H1 (cell line): ENCODE results near the gene KIF23. TPM values are rescaled to one million over a fixed set of nuclear protein-coding genes. Genes with fewer than 3 reads are reported as not detected.

Source experiments
- CTCF ChIA-PET: fragments of 300-600 bp; sonication (Branson Sonifier 250); formaldehyde crosslinking; loops from one replicate; lab custom pipeline; 2021; ENCODE audit not compliant: partially characterized antibody; lab: Charles Lee
- POLR2A ChIA-PET: fragments of 300-600 bp; sonication (Branson Sonifier 250); formaldehyde crosslinking; loops from one replicate; lab custom pipeline; 2021; ENCODE audit warnings: inconsistent platforms; ENCODE audit not compliant: partially characterized antibody; lab: Charles Lee
- DNase-seq, 2 experiments: peaks; one replicate each; pipeline versions ENCODE4 v3.0.0 to v3.0.0-alpha.2; 2010 to 2022; ENCODE audit warnings: low spot score in 2 of 2, low read depth in 1 of 2, mixed read lengths in 1 of 2
- FAIRE-seq: peaks from 2 replicates; lab custom pipeline; 2011; peaks lifted over from hg19 to GRCh38; lab: Jason Lieb, UNC
- H2AFZ ChIP-seq: 2 replicates; pipeline ENCODE4 v1.8.1; 2012; ENCODE audit warnings: low read length, inconsistent platforms
- H2AK5ac ChIP-seq: 2 replicates; pipeline ENCODE4 v1.6.1; 2013; ENCODE audit warnings: low read depth, low read length
- H2BK120ac ChIP-seq: replicated peaks from 2 replicates; pipeline ENCODE3; 2013; ENCODE audit warnings: low read depth, low read length, inconsistent platforms
- H2BK12ac ChIP-seq: 2 replicates; pipeline ENCODE4 v1.6.1; 2013; ENCODE audit warnings: low read depth, low read length
- H2BK15ac ChIP-seq: 2 replicates; pipeline ENCODE4 v1.6.1; 2013; ENCODE audit warnings: low read length
- H2BK20ac ChIP-seq: 2 replicates; pipeline ENCODE4 v1.6.1; 2013; ENCODE audit warnings: low read length
- H2BK5ac ChIP-seq: 2 replicates; pipeline ENCODE4 v1.6.1; 2013; ENCODE audit warnings: low read depth, low read length
- H3K14ac ChIP-seq: 2 replicates; pipeline ENCODE4 v1.6.1; 2013; ENCODE audit warnings: inconsistent platforms; ENCODE audit not compliant: insufficient read length
- H3K18ac ChIP-seq: 2 replicates; pipeline ENCODE4 v1.6.1; 2013; ENCODE audit warnings: low read length; ENCODE audit errors: extremely low read depth
- H3K23ac ChIP-seq: 2 replicates; pipeline ENCODE4 v1.6.1; 2013; ENCODE audit warnings: inconsistent platforms; ENCODE audit not compliant: insufficient read length
- H3K23me2 ChIP-seq: 2 replicates; pipeline ENCODE4 v1.6.1; 2013; ENCODE audit warnings: low read depth, low read length
- H3K27ac ChIP-seq: 2 replicates; pipeline ENCODE4 v1.6.1; 2011; ENCODE audit warnings: low read depth, low read length, inconsistent platforms
- H3K27me3 ChIP-seq, 4 experiments: replicated peaks in 1 of 4; 1 replicate in 1 of 4; 2 replicates in 3 of 4; pipeline versions ENCODE4 v1.6.1 to v1.8.1; 2011 to 2013; ENCODE audit warnings: low read length in 3 of 4, mild to moderate bottlenecking in 3 of 4, inconsistent platforms in 2 of 4, mixed read lengths in 2 of 4, moderate library complexity in 1 of 4; ENCODE audit not compliant: control insufficient read depth in 3 of 4, insufficient read depth in 3 of 4; ENCODE audit errors: extremely low read depth in 1 of 4
- H3K36me3 ChIP-seq, 4 experiments: 2 replicates each; pipeline versions ENCODE4 v1.6.1 to v1.8.1; 2011 to 2013; ENCODE audit warnings: mild to moderate bottlenecking in 4 of 4, low read length in 3 of 4, moderate library complexity in 2 of 4, control low read depth in 1 of 4, inconsistent platforms in 1 of 4; ENCODE audit not compliant: insufficient read depth in 4 of 4, control insufficient read depth in 2 of 4
- H3K4ac ChIP-seq: replicated peaks from 2 replicates; pipeline ENCODE3; 2013; ENCODE audit warnings: low read length, low read depth, mixed read lengths, inconsistent platforms; ENCODE audit not compliant: insufficient read length
- H3K4me1 ChIP-seq, 4 experiments: replicated peaks in 1 of 4; 1 replicate in 1 of 4; 2 replicates in 3 of 4; pipeline versions ENCODE4 v1.6.1 to v1.8.1; 2011 to 2013; ENCODE audit warnings: low read length in 3 of 4, inconsistent platforms in 2 of 4, mixed read lengths in 1 of 4; ENCODE audit not compliant: insufficient read depth in 4 of 4, control insufficient read depth in 3 of 4
- H3K4me2 ChIP-seq, 2 experiments: 2 replicates each; pipeline versions ENCODE4 v1.6.1 to v1.8.1; 2011 to 2013; ENCODE audit warnings: low read depth in 2 of 2, low read length in 2 of 2, control low read depth in 1 of 2, inconsistent platforms in 1 of 2, mild to moderate bottlenecking in 1 of 2; ENCODE audit not compliant: insufficient read depth in 1 of 2
- H3K4me3 ChIP-seq, 4 experiments: fragments of 200-600, 300-600 bp in 1 of 4; sonication (generic), shearing (Covaris generic), sonication (Bioruptor Twin) in 1 of 4; 2 replicates each; pipeline versions ENCODE4 v1.5.1 to v1.8.1; 2011 to 2016; ENCODE audit warnings: low read length in 4 of 4, low read depth in 3 of 4, control low read depth in 2 of 4, inconsistent platforms in 2 of 4, mild to moderate bottlenecking in 2 of 4, mixed read lengths in 1 of 4, moderate library complexity in 1 of 4; ENCODE audit not compliant: insufficient read depth in 2 of 4; ENCODE audit errors: extremely low read depth in 1 of 4
- H3K56ac ChIP-seq: replicated peaks from 2 replicates; pipeline ENCODE3; 2013; ENCODE audit warnings: low read depth, mild to moderate bottlenecking, mixed read lengths, low read length, inconsistent platforms; ENCODE audit not compliant: insufficient read length
- H3K79me1 ChIP-seq: 2 replicates; pipeline ENCODE4 v1.6.1; 2013; ENCODE audit warnings: low read depth, low read length, control low read depth
- H3K79me2 ChIP-seq, 2 experiments: 2 replicates each; pipeline versions ENCODE4 v1.6.1 to v1.8.1; 2012 to 2013; ENCODE audit warnings: low read length in 2 of 2, mild to moderate bottlenecking in 2 of 2, inconsistent platforms in 1 of 2; ENCODE audit not compliant: insufficient read depth in 2 of 2, control insufficient read depth in 1 of 2
- H3K9ac ChIP-seq, 4 experiments: replicated peaks in 1 of 4; 1 replicate in 1 of 4; 2 replicates in 3 of 4; pipeline versions ENCODE4 v1.6.1 to v1.8.1; 2011 to 2013; ENCODE audit warnings: low read depth in 3 of 4, low read length in 3 of 4, control low read depth in 2 of 4, mild to moderate bottlenecking in 2 of 4, moderate library complexity in 2 of 4, inconsistent platforms in 1 of 4; ENCODE audit errors: extremely low read depth in 1 of 4
- H3K9me3 ChIP-seq, 2 experiments: 2 replicates each; pipeline versions ENCODE4 v1.6.1 to v1.8.1; 2012 to 2013; ENCODE audit warnings: mild to moderate bottlenecking in 2 of 2, moderate library complexity in 2 of 2, control low read depth in 1 of 2, inconsistent platforms in 1 of 2, low read depth in 1 of 2, low read length in 1 of 2, mixed read lengths in 1 of 2; ENCODE audit not compliant: insufficient read depth in 2 of 2
- H4K20me1 ChIP-seq, 2 experiments: replicated peaks in 1 of 2; 2 replicates each; pipeline versions ENCODE3 to v1.8.1; 2011 to 2013; ENCODE audit warnings: inconsistent platforms in 2 of 2, low read length in 2 of 2, mild to moderate bottlenecking in 1 of 2; ENCODE audit not compliant: insufficient read depth in 2 of 2, control insufficient read depth in 1 of 2
- H4K5ac ChIP-seq: 2 replicates; pipeline ENCODE4 v1.6.1; 2013; ENCODE audit warnings: low read length, low read depth, mixed read lengths, inconsistent platforms; ENCODE audit not compliant: insufficient read length
- H4K8ac ChIP-seq: 2 replicates; pipeline ENCODE4 v1.8.0; 2013; ENCODE audit warnings: mild to moderate bottlenecking, moderate library complexity, low read length, inconsistent platforms; ENCODE audit not compliant: insufficient read depth; ENCODE audit errors: extremely low read depth
- H4K91ac ChIP-seq: replicated peaks from 2 replicates; pipeline ENCODE3; 2013; ENCODE audit warnings: low read length, mixed read lengths, inconsistent platforms; ENCODE audit not compliant: insufficient read length
- CBX8 ChIP-seq: fragments of 300-800, 300-1000 bp; sonication (generic); IDR thresholded peaks from 2 replicates; pipeline ENCODE4 v1.7.1; 2016; ENCODE audit warnings: low read depth, low read length, borderline replicate concordance
- CTCF ChIP-seq, 3 experiments: IDR thresholded peaks; 1 replicate in 2 of 3; 2 replicates in 1 of 3; pipeline versions ENCODE4 v1.5.1 to v1.6.1; 2011; ENCODE audit warnings: low read length in 3 of 3, mild to moderate bottlenecking in 3 of 3, inconsistent platforms in 2 of 3, low read depth in 1 of 3, moderate library complexity in 1 of 3; ENCODE audit not compliant: insufficient read depth in 1 of 3; ENCODE audit errors: control extremely low read depth in 1 of 3
- FOSL1 ChIP-seq: IDR thresholded peaks from 2 replicates; pipeline ENCODE4 v1.6.1; 2011; ENCODE audit warnings: mild to moderate bottlenecking, low read depth, low read length, moderate library complexity; ENCODE audit not compliant: insufficient read depth
- GABPA ChIP-seq: IDR thresholded peaks from 2 replicates; pipeline ENCODE4 v1.6.1; 2011; ENCODE audit warnings: mild to moderate bottlenecking, low read length, moderate library complexity, borderline replicate concordance; ENCODE audit not compliant: insufficient read depth
- HDAC6 ChIP-seq: IDR thresholded peaks from one replicate; pipeline ENCODE4 v1.7.1; 2012; ENCODE audit warnings: low read depth, mild to moderate bottlenecking, inconsistent platforms, low read length, moderate library complexity
- POLR2A ChIP-seq, 2 experiments: IDR thresholded peaks; 1 replicate in 1 of 2; 2 replicates in 1 of 2; pipeline ENCODE4 v1.6.1; 2011; ENCODE audit warnings: low read depth in 2 of 2, low read length in 2 of 2, mild to moderate bottlenecking in 2 of 2; ENCODE audit errors: control extremely low read depth in 1 of 2
- SIN3A ChIP-seq, 2 experiments: IDR thresholded peaks in 1 of 2; conservative IDR thresholded peaks in 1 of 2; 2 replicates each; pipeline ENCODE4 v1.6.1; 2011 to 2012; ENCODE audit warnings: low read length in 2 of 2, improper control_type of control experiment in 1 of 2, low read depth in 1 of 2, mild to moderate bottlenecking in 1 of 2
- SRF ChIP-seq: IDR thresholded peaks from 2 replicates; pipeline ENCODE4 v1.6.1; 2011; ENCODE audit warnings: mild to moderate bottlenecking, low read depth, low read length, moderate library complexity
- TAF1 ChIP-seq: IDR thresholded peaks from 2 replicates; pipeline ENCODE4 v1.6.1; 2011; ENCODE audit warnings: mild to moderate bottlenecking, low read depth, low read length
- TAF7 ChIP-seq: optimal IDR thresholded peaks from 2 replicates; pipeline ENCODE3; 2011; ENCODE audit warnings: low read depth, mild to moderate bottlenecking, inconsistent platforms, low read length, moderate library complexity, borderline replicate concordance
- TCF12 ChIP-seq: IDR thresholded peaks from 2 replicates; pipeline ENCODE4 v1.6.1; 2011; ENCODE audit warnings: low read depth, mild to moderate bottlenecking, low read length
- TEAD4 ChIP-seq: IDR thresholded peaks from 2 replicates; pipeline ENCODE4 v1.6.1; 2012; ENCODE audit warnings: low read depth, low read length, inconsistent platforms, mixed read lengths
- WGBS, 2 experiments: shearing (Covaris generic) in 1 of 2; methylation state at CpG; one replicate each; pipeline versions ENCODE4 v1.1.6 to v1.1.7; 2013 to 2015; ENCODE audit warnings: low lambda C conversion rate in 2 of 2, mixed read lengths in 2 of 2, inconsistent platforms in 1 of 2, low coverage in 1 of 2, missing lambda C conversion rate in 1 of 2; ENCODE audit not compliant: insufficient replicate concordance in 2 of 2, insufficient coverage in 1 of 2, insufficient read length in 1 of 2; ENCODE audit errors: extremely low coverage in 1 of 2, missing lambda C conversion rate in 1 of 2; 5-methylcytosine and 5-hydroxymethylcytosine counted together
- polyA plus RNA-seq, 7 experiments: library from polyadenylated mRNA; depleted of rRNA in 3 of 7; stranded (reverse) in 5 of 7; unstranded in 2 of 7; fragments of >200 nt in 5 of 7; fragments of 200-250 nt in 2 of 7; gene quantifications; 1 replicate in 5 of 7; 2 replicates in 1 of 7; 4 replicates in 1 of 7; pipeline versions ENCODE4 v1.2.1 to v1.2.3, GENCODE V29; 2011 to 2013; ENCODE audit warnings: missing spikeins in 2 of 7, mixed read lengths in 2 of 7
- total RNA-seq: library from RNA; stranded (reverse); fragmentation: NEBNext Ultra II Directional; extraction: Animal tissue kit (Norgen Biotek cat#: 25700); gene quantifications from 2 replicates; pipeline ENCODE4 v1.2.1, GENCODE V29; 2021

Gene KIF23
- total and polyA plus RNA-seq, 2 of the 8 experiments (the other 6 are each of a cell fraction or from before 2014, with no cell fraction given): 26.2 to 77.4 TPM

GRCh38 chr15:69444686-69445085 is 30.5 kb downstream of the KIF23 start:
- ChIA-PET CTCF (no interaction called here), POLR2A (interaction anchor here (5.8 kb wide), 1 partner anchor 8 kb away, joined by 26 read pairs; the partner anchor contains the start of gene RPLP1)
- H3K4me3 ChIP-seq: no peak overlapping the region
- peaks cover 17 to 79% (median 59%) of the 10 kb centered on the region in 4 experiments for H3K36me3 ChIP-seq
- no peak overlapping the region for H2AFZ ChIP-seq
- no peak overlapping the region for H3K27ac ChIP-seq
- no peak overlapping the region for H4K91ac ChIP-seq
- no peak overlapping the region for H2BK120ac ChIP-seq
- no peak overlapping the region for H2BK20ac ChIP-seq
- no peak overlapping the region for H4K5ac ChIP-seq
- no peak overlapping the region for H2BK15ac ChIP-seq
- no peak overlapping the region for H3K4ac ChIP-seq
- H3K18ac ChIP-seq: no peak overlapping the region
- FAIRE-seq: no peak
- no peak overlapping the region for H2AK5ac ChIP-seq
- H3K14ac ChIP-seq: no peak overlapping the region
- no peak overlapping the region for H3K9ac ChIP-seq
- H3K4me2 ChIP-seq: no peak overlapping the region
- H3K79me2 ChIP-seq: peaks cover 0 to 3% of the 10 kb centered on the region in 2 experiments; a peak in 1 of 4 replicates
- no peak overlapping the region for H4K8ac ChIP-seq
- no peak overlapping the region for H3K23ac ChIP-seq
- H3K4me1 ChIP-seq: no peaks in the 10 kb centered on the region
- no peak overlapping the region for H3K56ac ChIP-seq
- H2BK12ac ChIP-seq: no peak overlapping the region
- H4K20me1 ChIP-seq: peaks cover 1 to 5% of the 10 kb centered on the region in 2 experiments
- peaks cover 0 to 2% (median 0%) of the 10 kb centered on the region in 4 experiments; a peak in 1 of 7 replicates for H3K27me3 ChIP-seq
- WGBS, 2 experiments: 95% methylated on average over 7 of the region's 7 CpGs; no CpG with 5 or more reads in 1 of the 2 experiments
- DNase-seq: no peak
- no peaks in the 10 kb centered on the region for H3K23me2 ChIP-seq
- no peak overlapping the region for H2BK5ac ChIP-seq
- no peaks in the 10 kb centered on the region; the same call in 1 of the 2 replicates for H3K79me1 ChIP-seq
- H3K9me3 ChIP-seq: no peaks in the 10 kb centered on the region
- TF ChIP-seq TAF1: no peak
- TF ChIP-seq TAF7: no peak
- TF ChIP-seq CBX8: no peak
- no peak for TF ChIP-seq GABPA
- no peak for TF ChIP-seq POLR2A (IDR thresholded peaks at IDR 0.05; ENCODE audit: control extremely low read depth in 1 of 2, low read depth in 2 of 2, low read length in 2 of 2)
- TF ChIP-seq TCF12: no peak
- no peak for TF ChIP-seq TEAD4
- TF ChIP-seq HDAC6: no peak
- TF ChIP-seq FOSL1: no peak
- no peak for TF ChIP-seq SRF
- no peak for TF ChIP-seq SIN3A (conservative IDR thresholded peaks at IDR 0.05 in 1 of 2, IDR thresholded peaks at IDR 0.05 in 1 of 2; ENCODE audit: low read depth in 1 of 2, low read length in 2 of 2)
- no peak for TF ChIP-seq CTCF (IDR thresholded peaks at IDR 0.05; ENCODE audit: control extremely low read depth in 1 of 3, insufficient read depth in 1 of 3, low read depth in 1 of 3, low read length in 3 of 3)
